HUES6 (cell line): ENCODE measurements around the gene GMDS.

Experiments used
- H3K27ac ChIP-seq: 2 replicates; pipeline ENCODE4 v1.7.0; 2013; ENCODE audit warnings: low read depth, mild to moderate bottlenecking, low read length, inconsistent platforms
- H3K27me3 ChIP-seq: 2 replicates; pipeline ENCODE4 v1.6.1; 2013; ENCODE audit warnings: low read length; ENCODE audit not compliant: control insufficient read depth, insufficient read depth
- H3K36me3 ChIP-seq: 2 replicates; pipeline ENCODE4 v1.6.1; 2013; ENCODE audit warnings: low read length; ENCODE audit not compliant: control insufficient read depth, insufficient read depth
- H3K4me1 ChIP-seq: 2 replicates; pipeline ENCODE4 v1.6.1; 2013; ENCODE audit warnings: low read length; ENCODE audit not compliant: control insufficient read depth, insufficient read depth
- H3K4me3 ChIP-seq: 2 replicates; pipeline ENCODE4 v1.5.1; 2013; ENCODE audit warnings: low read depth, low read length
- H3K9ac ChIP-seq: one replicate; pipeline ENCODE4 v1.6.1; 2013; ENCODE audit warnings: mild to moderate bottlenecking, low read length
- H3K9me3 ChIP-seq: 2 replicates; pipeline ENCODE4 v1.6.1; 2013; ENCODE audit warnings: low read depth, low read length; ENCODE audit not compliant: control insufficient read depth, insufficient read depth

Gene GMDS

GRCh38 chr6:1581120-1581991 is 664.0 kb downstream of the GMDS start:
- Histone ChIP-seq H3K9me3 (no peaks in the 10 kb centered on the region), H3K27ac (no peak overlapping the region), H3K4me1 (peaks cover 3% of the 10 kb centered on the region), H3K4me3 (no peak overlapping the region), H3K36me3 (no peaks in the 10 kb centered on the region), H3K27me3 (peaks cover 4% of the 10 kb centered on the region; the same call in 1 of the 2 replicates), H3K9ac (no peak overlapping the region)

- peaks cover 4% of the 10 kb centered on the region; the same call in 1 of the 2 replicates for H3K27me3 ChIP-seq
- no peak overlapping the region for H3K9ac ChIP-seq
- peaks cover 10% of the 10 kb centered on the region for H3K4me1 ChIP-seq
- no peaks in the 10 kb centered on the region for H3K9me3 ChIP-seq
- H3K27ac ChIP-seq, result no peak overlapping the region
- no peaks in the 10 kb centered on the region for H3K36me3 ChIP-seq
- H3K4me3 ChIP-seq, result no peak overlapping the region
These were observed 664.8 kb downstream of the GMDS start for GRCh38 chr6:1580585-1580984.

- no peak overlapping the region for H3K9ac ChIP-seq
- H3K27me3 ChIP-seq, result peaks cover 4% of the 10 kb centered on the region; the same call in 1 of the 2 replicates
- H3K4me3 ChIP-seq, result no peak overlapping the region
- no peaks in the 10 kb centered on the region for H3K9me3 ChIP-seq
- H3K4me1 ChIP-seq, result peaks cover 15% of the 10 kb centered on the region
- H3K27ac ChIP-seq, result no peak overlapping the region
- no peaks in the 10 kb centered on the region for H3K36me3 ChIP-seq
These were observed 665.3 kb downstream of the GMDS start for GRCh38 chr6:1580109-1580508.

- no peak overlapping the region for H3K27ac ChIP-seq
- no peak overlapping the region for H3K9ac ChIP-seq
- no peak overlapping the region for H3K4me3 ChIP-seq
- H3K9me3 ChIP-seq, result no peaks in the 10 kb centered on the region
- no peaks in the 10 kb centered on the region for H3K36me3 ChIP-seq
- H3K4me1 ChIP-seq, result peaks cover 25% of the 10 kb centered on the region
- peaks cover 4% of the 10 kb centered on the region; the same call in 1 of the 2 replicates for H3K27me3 ChIP-seq
These were observed 666.3 kb downstream of the GMDS start for GRCh38 chr6:1579096-1579495.

- H3K9ac ChIP-seq, result no peak overlapping the region
- H3K4me3 ChIP-seq, result no peak overlapping the region
- H3K4me1 ChIP-seq, result peaks cover 30% of the 10 kb centered on the region
- H3K27ac ChIP-seq, result no peak overlapping the region
- H3K36me3 ChIP-seq, result no peaks in the 10 kb centered on the region
- H3K27me3 ChIP-seq, result peaks cover 4% of the 10 kb centered on the region; the same call in 1 of the 2 replicates
- no peaks in the 10 kb centered on the region for H3K9me3 ChIP-seq
These were observed 667.3 kb downstream of the GMDS start for GRCh38 chr6:1577896-1578745.

GRCh38 chr6:1577146-1577680 is 668.2 kb downstream of the GMDS start:
- Histone ChIP-seq H3K4me1 (peaks cover 30% of the 10 kb centered on the region), H3K36me3 (no peaks in the 10 kb centered on the region), H3K27ac (no peak overlapping the region), H3K4me3 (no peak overlapping the region), H3K9me3 (no peaks in the 10 kb centered on the region), H3K27me3 (peaks cover 4% of the 10 kb centered on the region; the same call in 1 of the 2 replicates), H3K9ac (no peak overlapping the region)

- Histone ChIP-seq H3K9ac (no peak overlapping the region), H3K27me3 (peaks cover 4% of the 10 kb centered on the region; the same call in 1 of the 2 replicates), H3K27ac (no peak overlapping the region), H3K4me1 (peaks cover 30% of the 10 kb centered on the region), H3K4me3 (no peak overlapping the region), H3K36me3 (no peaks in the 10 kb centered on the region), H3K9me3 (no peaks in the 10 kb centered on the region)
These were observed 668.7 kb downstream of the GMDS start for GRCh38 chr6:1576711-1577110.

- H3K27ac ChIP-seq, result no peak overlapping the region
- H3K4me1 ChIP-seq, result peaks cover 30% of the 10 kb centered on the region
- H3K9ac ChIP-seq, result no peak overlapping the region
- H3K36me3 ChIP-seq, result no peaks in the 10 kb centered on the region
- H3K9me3 ChIP-seq, result no peaks in the 10 kb centered on the region
- H3K4me3 ChIP-seq, result no peak overlapping the region
- H3K27me3 ChIP-seq, result peaks cover 4% of the 10 kb centered on the region; the same call in 1 of the 2 replicates
These were observed 669.2 kb downstream of the GMDS start for GRCh38 chr6:1576166-1576565.

- Histone ChIP-seq H3K36me3 (no peaks in the 10 kb centered on the region), H3K4me1 (peaks cover 30% of the 10 kb centered on the region), H3K27ac (no peak overlapping the region; the same call in 1 of the 2 replicates), H3K9ac (no peak overlapping the region), H3K4me3 (no peak overlapping the region), H3K9me3 (no peaks in the 10 kb centered on the region), H3K27me3 (peaks cover 4% of the 10 kb centered on the region; the same call in 1 of the 2 replicates)
These were observed 670.0 kb downstream of the GMDS start for GRCh38 chr6:1575210-1576041.

- no peak overlapping the region for H3K4me3 ChIP-seq
- H3K4me1 ChIP-seq, result peaks cover 30% of the 10 kb centered on the region
- H3K27me3 ChIP-seq, result peaks cover 4% of the 10 kb centered on the region; the same call in 1 of the 2 replicates
- no peak overlapping the region for H3K9ac ChIP-seq
- no peak overlapping the region; the same call in 1 of the 2 replicates for H3K27ac ChIP-seq
- H3K36me3 ChIP-seq, result no peaks in the 10 kb centered on the region
- H3K9me3 ChIP-seq, result no peaks in the 10 kb centered on the region
These were observed 670.6 kb downstream of the GMDS start for GRCh38 chr6:1574890-1575209.
